Gastrocnemius medialis (tissue), 4 donors: Measurements from ENCODE around the gene GPAT2. TPM values are rescaled to one million over a fixed set of nuclear protein-coding genes. Genes with fewer than 3 reads are reported as not detected.
"Not testable (repeated sequence)": the region's sequence is repeated elsewhere in the genome, so short reads cannot be mapped to it uniquely, and the experiment has no call there.

ENCODE experiments used
- ATAC-seq, 2 donors: fragments of 150-250 bp; one replicate each; pipeline ENCODE4 v1.9.1; 2016
- DNase-seq, 2 donors: peaks; one replicate each; pipeline ENCODE4 v3.0.0-alpha.2; 2019
- H3K27ac ChIP-seq, 4 donors: fragments of 200-600 bp; sonication (generic); 1 replicate in 1 of 4; 2 replicates in 3 of 4; pipeline ENCODE4 v1.5.1; 2016 to 2018; ENCODE audit warnings: mild to moderate bottlenecking in 2 of 4, moderate library complexity in 1 of 4
- H3K27me3 ChIP-seq, 3 donors: fragments of 200-600 bp; sonication (generic) in 2 of 3; 1 replicate in 1 of 3; 2 replicates in 2 of 3; pipeline versions ENCODE4 v1.5.1 to v1.6.0; 2016 to 2019; ENCODE audit warnings: mild to moderate bottlenecking in 1 of 3, moderate library complexity in 1 of 3
- H3K36me3 ChIP-seq, 2 donors: fragments of 200-600 bp; sonication (generic) in 1 of 2; one replicate each; pipeline ENCODE4 v1.5.1; 2017 to 2018
- H3K4me1 ChIP-seq, 2 donors: fragments of 200-600 bp; sonication (generic) in 1 of 2; one replicate each; pipeline ENCODE4 v1.5.1; 2016 to 2017; ENCODE audit warnings: mild to moderate bottlenecking in 2 of 2
- H3K4me3 ChIP-seq, 4 donors: fragments of 200-600 bp; sonication (generic) in 3 of 4; 1 replicate in 1 of 4; 2 replicates in 3 of 4; pipeline ENCODE4 v1.5.1; 2016 to 2019; ENCODE audit warnings: mild to moderate bottlenecking in 2 of 4
- H3K9me3 ChIP-seq, 3 donors: fragments of 200-600 bp; sonication (generic) in 2 of 3; 1 replicate in 1 of 3; 2 replicates in 2 of 3; pipeline ENCODE4 v1.5.1; 2016 to 2019
- CTCF ChIP-seq, 5 experiments: fragments of 450-650 bp in 3 of 5; fragments of 200-600 bp in 2 of 5; sonication (generic) in 2 of 5; IDR thresholded peaks in 4 of 5; conservative IDR thresholded peaks in 1 of 5; 1 replicate in 4 of 5; 2 replicates in 1 of 5; pipeline ENCODE4 v1.5.1; 2016 to 2019; ENCODE audit warnings: antibody characterized with exemption in 5 of 5, mild to moderate bottlenecking in 3 of 5, moderate library complexity in 3 of 5
- POLR2A ChIP-seq, 2 donors: fragments of 450-650 bp; IDR thresholded peaks; one replicate each; pipeline ENCODE4 v1.6.1; 2017; ENCODE audit warnings: antibody characterized with exemption in 2 of 2, mild to moderate bottlenecking in 2 of 2, moderate library complexity in 2 of 2
- in situ Hi-C, 4 donors: fragments of 200-750 bp; cut with MboI; loops; one replicate each; pipeline versions ENCODE4 v1.15.0 to v1.8.0; 2017; ENCODE audit warnings: low sequenced_read_pairs in 4 of 4
- intact Hi-C: fragments of 100-400 bp; cut with DNase I; formaldehyde crosslinking; loops from one replicate; pipeline ENCODE4 v1.15.1; 2023; ENCODE audit warnings: low total_unique reads
- total RNA-seq, 4 donors: library from RNA; depleted of rRNA; stranded (reverse); fragments of >200 nt; gene quantifications; one replicate each; pipeline versions ENCODE4 v1.1.0 to v1.2.3, GENCODE V29; 2016

The GPAT2 gene
- total RNA-seq, 4 donors from 2014 or later = 1.1 to 8.2 (median 4.9) TPM

GRCh38 chr2:96072746-96073145 is 38.0 kb upstream of the GPAT2 start:
- Histone ChIP-seq H3K9me3 (peaks cover 0 to 4% (median 0%) of the 10 kb centered on the region in 3 donors), H3K4me3 (no peak overlapping the region), H3K36me3 (no peaks in the 10 kb centered on the region), H3K27me3 (no peaks in the 10 kb centered on the region), H3K4me1 (no peaks in the 10 kb centered on the region), H3K27ac (no peak overlapping the region)
- ATAC-seq = no peak
- intact Hi-C loops = no loop called here
- in situ Hi-C loops = loop anchor here in 1 of 4 donors (25.0 kb wide), 1 partner anchor 1615 kb away; no protein-coding TSS in a partner anchor
- TF ChIP-seq POLR2A (IDR thresholded peaks at IDR 0.05) (no peak), CTCF (IDR thresholded peaks at IDR 0.05 in 4 of 5, conservative IDR thresholded peaks at IDR 0.05 in 1 of 5) (no peak)
- no peak for DNase-seq

GRCh38 chr2:96071977-96072491 is 37.3 kb upstream of the GPAT2 start:
- ATAC-seq = peak in 1 of 2 donors; percentile 36
- DNase-seq, H3K27me3 ChIP-seq, H3K36me3 ChIP-seq, intact Hi-C loops, H3K4me1 ChIP-seq, H3K27ac ChIP-seq, H3K4me3 ChIP-seq, H3K9me3 ChIP-seq: not testable (repeated sequence)
- in situ Hi-C loops = loop anchor here in 1 of 4 donors (25.0 kb wide), 1 partner anchor 1615 kb away; no protein-coding TSS in a partner anchor

GRCh38 chr2:96071087-96071976 is 36.6 kb upstream of the GPAT2 start:
- H3K9me3 ChIP-seq, H3K27ac ChIP-seq, DNase-seq, intact Hi-C loops, ATAC-seq, H3K4me3 ChIP-seq, H3K27me3 ChIP-seq, H3K4me1 ChIP-seq, H3K36me3 ChIP-seq: not testable (repeated sequence)
- in situ Hi-C loops = loop anchor here in 1 of 4 donors (25.0 kb wide), 1 partner anchor 1616 kb away; no protein-coding TSS in a partner anchor

- DNase-seq = not testable (repeated sequence)
Measured at GRCh38 chr2:96070351-96070750, 35.6 kb upstream of the GPAT2 start.

GRCh38 chr2:96069878-96070277 is 35.2 kb upstream of the GPAT2 start:
- intact Hi-C loops, ATAC-seq, H3K4me1 ChIP-seq, H3K36me3 ChIP-seq, DNase-seq, H3K9me3 ChIP-seq, H3K27ac ChIP-seq, H3K4me3 ChIP-seq, H3K27me3 ChIP-seq: not testable (repeated sequence)
- in situ Hi-C loops = loop anchor here in 2 of 4 donors (10.0 to 25.0 kb wide), 2 partner anchors 1605 to 1617 kb away; no protein-coding TSS in a partner anchor

More at GRCh38 chr2:96070351-96070750, 35.6 kb upstream of the GPAT2 start:
- H3K9me3 ChIP-seq, H3K4me1 ChIP-seq, intact Hi-C loops, H3K27ac ChIP-seq, H3K36me3 ChIP-seq, H3K4me3 ChIP-seq, H3K27me3 ChIP-seq, ATAC-seq: not testable (repeated sequence)
- in situ Hi-C loops = loop anchor here in 1 of 4 donors (25.0 kb wide), 1 partner anchor 1617 kb away; no protein-coding TSS in a partner anchor

- DNase-seq, ATAC-seq, H3K27ac ChIP-seq, H3K9me3 ChIP-seq, intact Hi-C loops, H3K36me3 ChIP-seq, H3K27me3 ChIP-seq, H3K4me1 ChIP-seq, H3K4me3 ChIP-seq: not testable (repeated sequence)
- in situ Hi-C loops = loop anchor here in 2 of 4 donors (10.0 to 25.0 kb wide), 2 partner anchors 1607 to 1619 kb away; no protein-coding TSS in a partner anchor
Measured at GRCh38 chr2:96067902-96068581, 33.3 kb upstream of the GPAT2 start.

GRCh38 chr2:96067098-96067660 is 32.5 kb upstream of the GPAT2 start:
- H3K4me3 ChIP-seq, intact Hi-C loops: not testable (repeated sequence)

GRCh38 chr2:96066511-96066910 is 31.8 kb upstream of the GPAT2 start:
- H3K36me3 ChIP-seq, H3K27ac ChIP-seq, H3K27me3 ChIP-seq, intact Hi-C loops, H3K4me3 ChIP-seq, H3K4me1 ChIP-seq, DNase-seq, ATAC-seq, H3K9me3 ChIP-seq: not testable (repeated sequence)
- in situ Hi-C loops = loop anchor here in 2 of 4 donors (10.0 to 25.0 kb wide), 2 partner anchors 1608 to 1621 kb away; no protein-coding TSS in a partner anchor

More at GRCh38 chr2:96067098-96067660, 32.5 kb upstream of the GPAT2 start:
- not testable (repeated sequence) for DNase-seq, H3K36me3 ChIP-seq, ATAC-seq, H3K27ac ChIP-seq, H3K9me3 ChIP-seq, H3K27me3 ChIP-seq, H3K4me1 ChIP-seq
- in situ Hi-C loops = loop anchor here in 2 of 4 donors (10.0 to 25.0 kb wide), 2 partner anchors 1608 to 1620 kb away; no protein-coding TSS in a partner anchor

- H3K4me3 ChIP-seq, intact Hi-C loops, DNase-seq, H3K36me3 ChIP-seq, H3K4me1 ChIP-seq, H3K27ac ChIP-seq, H3K9me3 ChIP-seq, H3K27me3 ChIP-seq, ATAC-seq: not testable (repeated sequence)
- in situ Hi-C loops = loop anchor here in 2 of 4 donors (10.0 to 25.0 kb wide), 2 partner anchors 1609 to 1621 kb away; no protein-coding TSS in a partner anchor
Measured at GRCh38 chr2:96065954-96066353, 31.2 kb upstream of the GPAT2 start.
